ENCODE data around the gene NMNAT2. TPM values are rescaled to one million over a fixed set of nuclear protein-coding genes. Genes with fewer than 3 reads are reported as not detected.

The NMNAT2 gene
- total RNA-seq, 1 donor from 2014 or later: 0.50 TPM

DNA sequence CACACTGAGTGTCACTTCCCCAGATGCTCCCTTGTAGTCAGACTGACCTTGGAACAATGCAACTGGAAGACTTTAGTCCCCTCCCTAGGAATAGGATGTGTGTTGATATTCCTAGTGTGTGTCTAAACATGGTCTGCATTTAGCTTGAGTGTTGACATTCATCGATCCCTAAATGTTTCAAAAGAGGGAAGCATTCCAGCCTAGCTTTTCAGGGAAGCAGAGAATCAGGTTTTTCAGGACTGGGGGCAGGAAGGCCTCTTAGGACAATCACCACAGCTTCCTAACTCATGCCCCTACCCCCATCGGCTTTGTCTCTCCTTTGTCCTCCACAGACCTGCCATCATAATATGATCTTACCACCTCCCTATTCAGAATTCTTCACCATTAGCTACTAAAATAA, 43.4 kb downstream of the NMNAT2 start:
- no peak overlapping the region for H3K4me3 Mint-ChIP-seq (ENCODE audit: unreplicated experiment)
- Histone ChIP-seq H3K9me3 (ENCODE audit: insufficient read depth, low read depth, low read length) (no peaks in the 10 kb centered on the region), H3K4me2 (ENCODE audit: low read length) (no peak overlapping the region), H3K27ac (ENCODE audit: low read depth, low read length) (no peak overlapping the region), H2AFZ (ENCODE audit: low read depth, low read length) (no peak overlapping the region), H3K4me1 (ENCODE audit: insufficient read depth, low read length) (no peaks in the 10 kb centered on the region), H4K20me1 (ENCODE audit: insufficient read depth, low read length) (no peaks in the 10 kb centered on the region), H3K79me2 (ENCODE audit: insufficient read depth, low read length) (no peaks in the 10 kb centered on the region), H3K27me3 (ENCODE audit: insufficient read depth, low read length) (peaks cover 2% of the 10 kb centered on the region), H3K9ac (ENCODE audit: low read length) (no peak overlapping the region), H3K36me3 (ENCODE audit: insufficient read depth, low read length) (no peaks in the 10 kb centered on the region), H3K4me3 (ENCODE audit: insufficient read depth, low read depth, low read length) (no peak overlapping the region)
- no peak for TF ChIP-seq EZH2 (IDR thresholded peaks at IDR 0.05; ENCODE audit: insufficient read depth, low read length)
- TF ChIP-seq, protein P1, sequence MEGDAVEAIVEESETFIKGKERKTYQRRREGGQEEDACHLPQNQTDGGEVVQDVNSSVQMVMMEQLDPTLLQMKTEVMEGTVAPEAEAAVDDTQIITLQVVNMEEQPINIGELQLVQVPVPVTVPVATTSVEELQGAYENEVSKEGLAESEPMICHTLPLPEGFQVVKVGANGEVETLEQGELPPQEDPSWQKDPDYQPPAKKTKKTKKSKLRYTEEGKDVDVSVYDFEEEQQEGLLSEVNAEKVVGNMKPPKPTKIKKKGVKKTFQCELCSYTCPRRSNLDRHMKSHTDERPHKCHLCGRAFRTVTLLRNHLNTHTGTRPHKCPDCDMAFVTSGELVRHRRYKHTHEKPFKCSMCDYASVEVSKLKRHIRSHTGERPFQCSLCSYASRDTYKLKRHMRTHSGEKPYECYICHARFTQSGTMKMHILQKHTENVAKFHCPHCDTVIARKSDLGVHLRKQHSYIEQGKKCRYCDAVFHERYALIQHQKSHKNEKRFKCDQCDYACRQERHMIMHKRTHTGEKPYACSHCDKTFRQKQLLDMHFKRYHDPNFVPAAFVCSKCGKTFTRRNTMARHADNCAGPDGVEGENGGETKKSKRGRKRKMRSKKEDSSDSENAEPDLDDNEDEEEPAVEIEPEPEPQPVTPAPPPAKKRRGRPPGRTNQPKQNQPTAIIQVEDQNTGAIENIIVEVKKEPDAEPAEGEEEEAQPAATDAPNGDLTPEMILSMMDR (IDR thresholded peaks at IDR 0.05; ENCODE audit: insufficient read depth, low read depth, low read length): no peak
- H3K4me1 Mint-ChIP-seq (ENCODE audit: low read depth, unreplicated experiment): peaks cover 4% of the 10 kb centered on the region
- H3K36me3 Mint-ChIP-seq (ENCODE audit: low read depth, unreplicated experiment): no peaks in the 10 kb centered on the region
- FAIRE-seq (no peak), DNase-seq (ENCODE audit: low read depth) (no peak)
- H3K27me3 Mint-ChIP-seq (ENCODE audit: low read depth, unreplicated experiment): peaks cover 11% of the 10 kb centered on the region
- H3K9me3 Mint-ChIP-seq (ENCODE audit: unreplicated experiment): no peaks in the 10 kb centered on the region
- no peak overlapping the region for H3K27ac Mint-ChIP-seq (ENCODE audit: unreplicated experiment)

DNA sequence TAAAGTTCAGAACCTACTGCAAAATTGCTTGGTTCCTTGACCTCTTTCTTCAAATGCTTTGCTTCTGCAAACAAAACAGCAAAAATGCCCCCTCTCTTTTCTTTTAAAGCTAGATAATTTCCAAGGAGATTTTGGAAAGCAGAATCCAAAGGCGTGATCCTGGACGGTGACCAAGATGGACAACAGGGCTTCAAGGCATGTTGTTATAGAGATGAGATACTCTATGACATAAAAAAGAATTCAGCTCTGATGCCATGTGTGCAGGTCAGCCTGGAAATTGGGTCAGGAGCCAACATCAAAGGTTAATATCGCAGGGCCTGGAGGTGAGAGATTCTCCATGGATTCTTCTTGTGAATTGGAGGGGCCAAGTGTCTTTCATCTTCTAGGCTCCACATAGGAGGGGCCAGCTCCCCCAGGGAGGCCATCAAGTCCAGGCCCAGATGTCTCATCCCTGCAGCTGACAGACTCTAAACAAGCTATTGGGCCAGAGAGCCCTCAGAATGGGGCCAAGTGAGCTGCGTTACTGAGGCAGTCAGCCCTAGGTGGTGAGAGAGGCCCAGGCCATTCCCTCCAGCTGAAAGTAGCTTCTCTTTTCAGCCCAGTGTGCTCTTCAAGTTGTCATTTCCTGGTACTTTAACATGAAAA, 45.5 kb downstream of the NMNAT2 start:
- Mint-ChIP-seq H3K4me1 (ENCODE audit: low read depth, unreplicated experiment) (peaks cover 4% of the 10 kb centered on the region), H3K27me3 (ENCODE audit: low read depth, unreplicated experiment) (peaks cover 14% of the 10 kb centered on the region), H3K27ac (ENCODE audit: unreplicated experiment) (no peak overlapping the region), H3K4me3 (ENCODE audit: unreplicated experiment) (no peak overlapping the region), H3K9me3 (ENCODE audit: unreplicated experiment) (no peaks in the 10 kb centered on the region), H3K36me3 (ENCODE audit: low read depth, unreplicated experiment) (no peaks in the 10 kb centered on the region)
- TF ChIP-seq, protein P1 (IDR thresholded peaks at IDR 0.05; ENCODE audit: insufficient read depth, low read depth, low read length): no peak
- no peak for TF ChIP-seq EZH2 (IDR thresholded peaks at IDR 0.05; ENCODE audit: insufficient read depth, low read length)
- H3K79me2 ChIP-seq (ENCODE audit: insufficient read depth, low read length): no peaks in the 10 kb centered on the region
- H4K20me1 ChIP-seq (ENCODE audit: insufficient read depth, low read length): no peaks in the 10 kb centered on the region
- DNase-seq (ENCODE audit: low read depth): no peak
- no peak for FAIRE-seq
- H3K9me3 ChIP-seq (ENCODE audit: insufficient read depth, low read depth, low read length): no peaks in the 10 kb centered on the region
- H3K9ac ChIP-seq (ENCODE audit: low read length): no peak overlapping the region
- H3K36me3 ChIP-seq (ENCODE audit: insufficient read depth, low read length): no peaks in the 10 kb centered on the region
- H3K4me3 ChIP-seq (ENCODE audit: insufficient read depth, low read depth, low read length): no peak overlapping the region
- no peak overlapping the region for H2AFZ ChIP-seq (ENCODE audit: low read depth, low read length)
- H3K4me2 ChIP-seq (ENCODE audit: low read length): no peak overlapping the region
- H3K27ac ChIP-seq (ENCODE audit: low read depth, low read length): no peak overlapping the region
- H3K27me3 ChIP-seq (ENCODE audit: insufficient read depth, low read length): peaks cover 11% of the 10 kb centered on the region
- no peaks in the 10 kb centered on the region for H3K4me1 ChIP-seq (ENCODE audit: insufficient read depth, low read length)

DNA sequence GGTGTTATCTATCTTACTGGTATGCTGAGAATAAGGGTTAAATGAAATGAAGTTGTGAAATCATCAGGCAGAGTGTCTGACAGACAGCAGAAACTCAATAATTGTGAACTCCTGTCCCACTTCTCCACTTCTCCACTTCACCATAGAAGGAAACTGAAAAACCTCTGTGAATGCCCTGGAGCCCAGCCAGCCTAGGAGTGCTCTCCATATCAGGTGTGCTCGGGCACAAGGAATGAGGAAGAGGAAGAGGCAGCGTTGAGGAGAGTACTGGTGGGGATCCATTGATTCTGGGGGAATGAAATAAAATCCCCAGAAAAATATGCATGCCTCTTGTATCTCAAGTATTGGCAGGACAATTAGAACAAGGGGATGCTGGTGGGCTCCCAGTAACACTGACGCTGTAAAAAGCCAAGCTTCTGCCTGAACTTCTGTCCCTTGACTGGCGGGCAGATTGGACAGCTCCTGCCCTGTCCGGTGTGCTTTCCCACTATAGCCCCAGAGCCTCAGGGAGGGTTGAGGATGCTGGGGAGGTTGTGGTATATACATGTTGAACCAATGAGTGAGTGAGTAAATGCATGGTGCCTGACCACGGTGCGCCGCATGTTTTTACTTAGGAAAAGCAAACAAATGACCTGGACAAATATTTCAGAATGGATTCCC, 47.7 kb downstream of the NMNAT2 start:
- H3K79me2 ChIP-seq (ENCODE audit: insufficient read depth, low read length): no peaks in the 10 kb centered on the region
- TF ChIP-seq EZH2 (IDR thresholded peaks at IDR 0.05; ENCODE audit: insufficient read depth, low read length): no peak
- no peak overlapping the region for H3K27ac Mint-ChIP-seq (ENCODE audit: unreplicated experiment)

More for the DNA sequence above, 47.7 kb downstream of the NMNAT2 start:
- Histone ChIP-seq H3K4me2 (ENCODE audit: low read length) (no peak overlapping the region), H3K9me3 (ENCODE audit: insufficient read depth, low read depth, low read length) (no peaks in the 10 kb centered on the region), H3K4me1 (ENCODE audit: insufficient read depth, low read length) (no peaks in the 10 kb centered on the region), H3K9ac (ENCODE audit: low read length) (no peak overlapping the region), H3K4me3 (ENCODE audit: insufficient read depth, low read depth, low read length) (no peak overlapping the region), H4K20me1 (ENCODE audit: insufficient read depth, low read length) (no peaks in the 10 kb centered on the region), H3K36me3 (ENCODE audit: insufficient read depth, low read length) (no peaks in the 10 kb centered on the region), H2AFZ (ENCODE audit: low read depth, low read length) (no peak overlapping the region), H3K27me3 (ENCODE audit: insufficient read depth, low read length) (peaks cover 11% of the 10 kb centered on the region), H3K27ac (ENCODE audit: low read depth, low read length) (no peak overlapping the region)
- Mint-ChIP-seq H3K27me3 (ENCODE audit: low read depth, unreplicated experiment) (peaks cover 14% of the 10 kb centered on the region), H3K4me1 (ENCODE audit: low read depth, unreplicated experiment) (peaks cover 4% of the 10 kb centered on the region), H3K4me3 (ENCODE audit: unreplicated experiment) (no peak overlapping the region), H3K36me3 (ENCODE audit: low read depth, unreplicated experiment) (no peaks in the 10 kb centered on the region), H3K9me3 (ENCODE audit: unreplicated experiment) (no peaks in the 10 kb centered on the region)
- no peak for FAIRE-seq
- no peak for DNase-seq (ENCODE audit: low read depth)
